Nephron (organoid): ENCODE data around the gene AFG1L.

Experiments used
- H3K27ac Mint-ChIP-seq, 3 experiments: 2 replicates each; pipeline ENCODE4 v1.8.0; 2020; ENCODE audit warnings: mixed read lengths in 3 of 3, mild to moderate bottlenecking in 2 of 3, moderate library complexity in 1 of 3
- H3K27me3 Mint-ChIP-seq: 2 replicates; pipeline ENCODE4 v1.8.0; 2021; ENCODE audit warnings: low read depth, mild to moderate bottlenecking, moderate library complexity, mixed read lengths
- H3K36me3 Mint-ChIP-seq: 2 replicates; pipeline ENCODE4 v1.8.0; 2020; ENCODE audit warnings: low read depth, mixed read lengths
- H3K4me1 Mint-ChIP-seq: 2 replicates; pipeline ENCODE4 v1.8.0; 2020; ENCODE audit warnings: mixed read lengths
- H3K4me3 Mint-ChIP-seq, 3 experiments: 2 replicates each; pipeline ENCODE4 v1.8.0; 2020; ENCODE audit warnings: mild to moderate bottlenecking in 3 of 3, mixed read lengths in 3 of 3, moderate library complexity in 2 of 3
- H3K9me3 Mint-ChIP-seq: 2 replicates; pipeline ENCODE4 v1.8.0; 2020; ENCODE audit warnings: mixed read lengths
- CTCF ChIP-seq, 3 experiments: fragments of 200-600 bp; sonication (generic); IDR thresholded peaks; one replicate each; pipeline ENCODE4 v1.5.0; 2021; ENCODE audit warnings: antibody characterized with exemption in 3 of 3; ENCODE audit not compliant: unreplicated experiment in 3 of 3

AFG1L gene

DNA sequence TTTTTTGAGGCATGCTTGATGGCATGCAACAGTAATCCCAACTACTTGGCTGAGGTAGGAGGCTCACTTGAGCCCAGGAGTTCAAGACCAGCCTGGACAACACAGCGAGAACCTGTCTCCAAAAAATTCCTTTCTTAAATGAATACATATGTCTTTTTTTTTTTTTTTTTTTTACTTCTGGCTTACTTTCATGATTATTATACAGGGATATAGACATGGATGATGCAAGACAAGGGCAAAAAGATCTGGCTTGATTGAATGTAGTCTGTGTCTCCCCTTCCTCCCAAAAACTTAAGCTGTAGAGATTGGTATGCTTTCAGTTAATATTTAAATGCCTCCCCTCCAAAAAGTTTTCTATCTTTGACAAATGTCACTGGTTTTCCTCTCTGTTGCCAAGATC, 41.6 kb upstream of the AFG1L start:
- no peak overlapping the region for H3K27ac Mint-ChIP-seq
- H3K36me3 Mint-ChIP-seq = peaks cover 25% of the 10 kb centered on the region
- H3K9me3 Mint-ChIP-seq = no peaks in the 10 kb centered on the region
- H3K27me3 Mint-ChIP-seq = no peaks in the 10 kb centered on the region
- TF ChIP-seq CTCF (IDR thresholded peaks at IDR 0.05; ENCODE audit: unreplicated experiment in 3 of 3) = no peak
- H3K4me3 Mint-ChIP-seq = no peak overlapping the region
- peaks cover 21% of the 10 kb centered on the region for H3K4me1 Mint-ChIP-seq

- Mint-ChIP-seq H3K4me1 (peaks cover 22% of the 10 kb centered on the region), H3K27ac (no peak overlapping the region), H3K4me3 (no peak overlapping the region), H3K9me3 (no peaks in the 10 kb centered on the region), H3K27me3 (no peaks in the 10 kb centered on the region), H3K36me3 (peaks cover 24% of the 10 kb centered on the region)
- TF ChIP-seq CTCF (IDR thresholded peaks at IDR 0.05; ENCODE audit: unreplicated experiment in 3 of 3) = no peak
Measured at GRCh38 chr6:108254433-108255410, 40.1 kb upstream of the AFG1L start.

DNA sequence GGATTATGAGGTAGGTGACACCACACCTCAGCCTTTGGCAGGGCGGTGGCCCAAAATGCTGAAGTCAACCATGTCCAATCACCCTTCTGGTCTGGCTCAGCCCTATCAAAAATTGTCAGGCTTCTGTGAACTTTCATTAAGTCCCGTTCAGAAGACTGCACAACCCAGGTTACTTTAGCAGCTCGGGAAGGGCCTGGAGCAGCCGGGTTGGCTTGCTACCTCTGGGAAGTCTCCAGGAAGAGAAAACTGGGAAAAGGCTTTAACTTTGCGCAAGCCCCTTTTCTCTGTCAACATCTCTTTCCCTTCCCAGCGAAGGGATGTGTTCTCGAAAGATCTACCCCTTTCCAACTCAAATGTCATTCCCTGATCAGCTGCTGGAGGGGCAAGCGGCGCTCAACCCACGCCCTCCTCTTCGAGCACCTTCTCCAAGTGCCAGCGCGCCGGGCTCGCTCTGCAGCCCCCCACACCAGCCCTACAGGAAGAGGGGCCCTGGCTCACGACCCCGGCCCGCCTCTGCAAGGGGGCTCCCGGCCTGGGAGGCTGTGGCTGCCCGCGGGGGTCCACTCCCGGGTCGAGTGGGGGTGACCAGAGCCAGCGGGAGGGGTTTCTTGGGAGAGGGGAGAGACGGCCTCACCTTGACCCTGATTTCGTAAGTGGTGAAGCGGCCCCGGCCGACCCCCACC, 34.6 kb upstream of the AFG1L start:
- no peak for TF ChIP-seq CTCF (IDR thresholded peaks at IDR 0.05; ENCODE audit: unreplicated experiment in 3 of 3)
- peaks cover 12% of the 10 kb centered on the region for H3K4me1 Mint-ChIP-seq
- no peaks in the 10 kb centered on the region for H3K27me3 Mint-ChIP-seq
- peak overlapping the region; percentile 80 to 89 (median 88) for H3K4me3 Mint-ChIP-seq
- peak overlapping the region; percentile 84 to 97 (median 94) for H3K27ac Mint-ChIP-seq
- H3K36me3 Mint-ChIP-seq = peaks cover 7% of the 10 kb centered on the region
- no peaks in the 10 kb centered on the region for H3K9me3 Mint-ChIP-seq

GRCh38 chr6:108260809-108261569, 33.9 kb upstream of the AFG1L start, which contains the start of gene SNX3:
Gene SNX3, minus strand, starts transcription at chr6:108261040. Its CDS starts 119 bp downstream, at chr6:108260921.
- peak within 1 kb of the TSS; percentile 92 to 97 (median 96) for H3K27ac Mint-ChIP-seq
- peak within 1 kb of the TSS; percentile 80 to 89 (median 88) for H3K4me3 Mint-ChIP-seq
- no peaks in the 10 kb centered on the region for H3K9me3 Mint-ChIP-seq
- TF ChIP-seq CTCF (IDR thresholded peaks at IDR 0.05; ENCODE audit: unreplicated experiment in 3 of 3) = peak in 1 of 3 experiments; percentile 15
- peaks cover 12% of the 10 kb centered on the region for H3K4me1 Mint-ChIP-seq
- peaks cover 7% of the 10 kb centered on the region for H3K36me3 Mint-ChIP-seq
- no peaks in the 10 kb centered on the region for H3K27me3 Mint-ChIP-seq

GRCh38 chr6:108263371-108263770, 31.5 kb upstream of the AFG1L start:
- peaks cover 4% of the 10 kb centered on the region for H3K27me3 Mint-ChIP-seq
- peaks cover 5% of the 10 kb centered on the region for H3K4me1 Mint-ChIP-seq
- no peak overlapping the region for H3K27ac Mint-ChIP-seq
- H3K4me3 Mint-ChIP-seq = no peak overlapping the region
- H3K36me3 Mint-ChIP-seq = no peaks in the 10 kb centered on the region
- TF ChIP-seq CTCF (IDR thresholded peaks at IDR 0.05; ENCODE audit: unreplicated experiment in 3 of 3) = no peak
- peaks cover 3% of the 10 kb centered on the region for H3K9me3 Mint-ChIP-seq
